Measurements from ENCODE around the gene ZNF292.

DNA sequence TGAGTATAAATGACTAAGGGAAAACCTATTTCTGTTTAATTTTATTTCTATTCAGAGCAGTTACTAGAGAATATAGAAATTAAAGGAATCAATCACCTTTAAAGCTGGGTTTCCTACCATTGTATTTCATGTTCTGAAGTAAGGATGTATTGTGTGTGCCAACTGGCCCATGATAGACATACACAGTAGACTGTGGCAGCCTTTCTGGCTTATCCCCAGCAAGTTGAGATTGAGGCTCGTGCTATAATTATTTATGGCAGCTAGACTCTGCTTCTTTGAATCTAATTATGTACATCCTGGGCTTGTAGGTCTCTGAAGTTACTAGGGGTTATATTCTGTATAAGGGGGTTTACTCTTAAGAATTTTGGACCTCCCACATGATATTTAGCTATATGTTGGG, 44.4 kb downstream of the ZNF292 start:
- TF ChIP-seq POLR2A (IDR thresholded peaks at IDR 0.05): no peak
- TF ChIP-seq, protein P1, sequence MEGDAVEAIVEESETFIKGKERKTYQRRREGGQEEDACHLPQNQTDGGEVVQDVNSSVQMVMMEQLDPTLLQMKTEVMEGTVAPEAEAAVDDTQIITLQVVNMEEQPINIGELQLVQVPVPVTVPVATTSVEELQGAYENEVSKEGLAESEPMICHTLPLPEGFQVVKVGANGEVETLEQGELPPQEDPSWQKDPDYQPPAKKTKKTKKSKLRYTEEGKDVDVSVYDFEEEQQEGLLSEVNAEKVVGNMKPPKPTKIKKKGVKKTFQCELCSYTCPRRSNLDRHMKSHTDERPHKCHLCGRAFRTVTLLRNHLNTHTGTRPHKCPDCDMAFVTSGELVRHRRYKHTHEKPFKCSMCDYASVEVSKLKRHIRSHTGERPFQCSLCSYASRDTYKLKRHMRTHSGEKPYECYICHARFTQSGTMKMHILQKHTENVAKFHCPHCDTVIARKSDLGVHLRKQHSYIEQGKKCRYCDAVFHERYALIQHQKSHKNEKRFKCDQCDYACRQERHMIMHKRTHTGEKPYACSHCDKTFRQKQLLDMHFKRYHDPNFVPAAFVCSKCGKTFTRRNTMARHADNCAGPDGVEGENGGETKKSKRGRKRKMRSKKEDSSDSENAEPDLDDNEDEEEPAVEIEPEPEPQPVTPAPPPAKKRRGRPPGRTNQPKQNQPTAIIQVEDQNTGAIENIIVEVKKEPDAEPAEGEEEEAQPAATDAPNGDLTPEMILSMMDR (IDR thresholded peaks at IDR 0.05): no peak

All from Peyer's patch (tissue), 4 donors.